PFSK-1 (cell line): ENCODE data around the gene SPATS2L.

ENCODE experiments used
- POLR2AphosphoS5 ChIP-seq: IDR thresholded peaks from 2 replicates; pipeline ENCODE4 v1.6.1; 2012; ENCODE audit warnings: low read depth, mild to moderate bottlenecking, control low read depth, low read length, moderate library complexity
- REST ChIP-seq, 2 experiments: IDR thresholded peaks; 2 replicates each; pipeline versions ENCODE4 v1.6.1 to v1.8.0; 2011 to 2012; ENCODE audit warnings: low read depth in 2 of 2, low read length in 2 of 2, control low read depth in 1 of 2, inconsistent platforms in 1 of 2, mild to moderate bottlenecking in 1 of 2, moderate library complexity in 1 of 2; ENCODE audit not compliant: insufficient read depth in 1 of 2
- TAF1 ChIP-seq: IDR thresholded peaks from 2 replicates; pipeline ENCODE4 v1.6.1; 2012; ENCODE audit warnings: low read length, control low read depth, borderline replicate concordance; ENCODE audit not compliant: insufficient read depth

GRCh38 chr2:200430017-200430416 is 123.5 kb downstream of the SPATS2L start:
- TF ChIP-seq TAF1 = no peak
- no peak for TF ChIP-seq POLR2AphosphoS5
- TF ChIP-seq REST (IDR thresholded peaks at IDR 0.05; ENCODE audit: insufficient read depth in 1 of 2, low read depth in 2 of 2, low read length in 2 of 2) = no peak
